ENCODE measurements around the gene GRID2IP.

DNA sequence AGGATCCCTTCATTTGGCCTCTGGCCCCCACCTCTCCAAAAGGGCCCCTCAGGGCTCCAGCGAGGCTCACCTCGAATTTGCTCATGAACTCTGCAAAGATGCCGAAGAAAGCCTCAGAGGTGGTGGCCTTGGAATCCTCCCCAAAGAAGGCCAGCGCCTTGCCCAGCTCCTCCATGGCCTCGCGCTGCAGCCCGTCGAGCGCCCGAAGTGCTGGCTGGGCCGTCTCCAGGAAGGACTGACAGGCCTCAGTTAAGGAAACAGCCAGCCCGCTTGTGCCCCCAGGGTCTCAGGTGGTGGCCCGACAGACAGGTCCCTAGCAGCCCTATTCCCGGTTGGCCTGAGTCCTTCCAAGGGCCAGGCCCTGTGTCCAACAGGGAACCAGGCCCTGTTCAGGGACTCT lies 53.3 kb downstream of the GRID2IP start:
- TF ChIP-seq, protein P1, sequence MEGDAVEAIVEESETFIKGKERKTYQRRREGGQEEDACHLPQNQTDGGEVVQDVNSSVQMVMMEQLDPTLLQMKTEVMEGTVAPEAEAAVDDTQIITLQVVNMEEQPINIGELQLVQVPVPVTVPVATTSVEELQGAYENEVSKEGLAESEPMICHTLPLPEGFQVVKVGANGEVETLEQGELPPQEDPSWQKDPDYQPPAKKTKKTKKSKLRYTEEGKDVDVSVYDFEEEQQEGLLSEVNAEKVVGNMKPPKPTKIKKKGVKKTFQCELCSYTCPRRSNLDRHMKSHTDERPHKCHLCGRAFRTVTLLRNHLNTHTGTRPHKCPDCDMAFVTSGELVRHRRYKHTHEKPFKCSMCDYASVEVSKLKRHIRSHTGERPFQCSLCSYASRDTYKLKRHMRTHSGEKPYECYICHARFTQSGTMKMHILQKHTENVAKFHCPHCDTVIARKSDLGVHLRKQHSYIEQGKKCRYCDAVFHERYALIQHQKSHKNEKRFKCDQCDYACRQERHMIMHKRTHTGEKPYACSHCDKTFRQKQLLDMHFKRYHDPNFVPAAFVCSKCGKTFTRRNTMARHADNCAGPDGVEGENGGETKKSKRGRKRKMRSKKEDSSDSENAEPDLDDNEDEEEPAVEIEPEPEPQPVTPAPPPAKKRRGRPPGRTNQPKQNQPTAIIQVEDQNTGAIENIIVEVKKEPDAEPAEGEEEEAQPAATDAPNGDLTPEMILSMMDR (IDR thresholded peaks at IDR 0.05): no peak
- TF ChIP-seq ZFX (IDR thresholded peaks at IDR 0.05; ENCODE audit: borderline replicate concordance): no peak

Measured in 22Rv1 (cell line).